Psoas muscle (tissue), 8 donors: ENCODE results near the gene RASGRP3. TPM values are rescaled to one million over a fixed set of nuclear protein-coding genes. Genes with fewer than 3 reads are reported as not detected.

Experiments
- ATAC-seq, 4 donors: fragments of 200-7000 bp; cut with Tn5 transposase; one replicate each; pipeline ENCODE4 v1.9.1; 2020; ENCODE audit warnings: moderate library complexity in 3 of 4, mild to moderate bottlenecking in 2 of 4
- DNase-seq, 2 donors: peaks; one replicate each; pipeline ENCODE4 v3.0.0-alpha.2; 2020
- H3K27ac ChIP-seq: fragments of 200-600 bp; one replicate; pipeline ENCODE4 v1.8.0; 2022
- H3K27me3 ChIP-seq, 3 donors: fragments of 200-600 bp in 1 of 3; one replicate each; pipeline versions ENCODE4 v1.6.1 to v1.8.0; 2013 to 2022; ENCODE audit warnings: low read length in 2 of 3, mild to moderate bottlenecking in 2 of 3, moderate library complexity in 1 of 3; ENCODE audit not compliant: insufficient read depth in 3 of 3
- H3K36me3 ChIP-seq, 2 donors: fragments of 200-600 bp in 1 of 2; one replicate each; pipeline versions ENCODE4 v1.6.1 to v1.8.0; 2013 to 2022; ENCODE audit warnings: low read depth in 1 of 2, mild to moderate bottlenecking in 1 of 2, moderate library complexity in 1 of 2; ENCODE audit not compliant: insufficient read depth in 1 of 2
- H3K4me1 ChIP-seq: fragments of 200-600 bp; one replicate; pipeline ENCODE4 v1.8.0; 2022
- H3K4me3 ChIP-seq: fragments of 200-600 bp; one replicate; pipeline ENCODE4 v1.8.0; 2022; ENCODE audit warnings: mild to moderate bottlenecking
- H3K9me3 ChIP-seq: fragments of 200-600 bp; one replicate; pipeline ENCODE4 v1.8.0; 2022
- WGBS, 3 donors: extraction: QIAGEN DNeasy Blood & Tissue Kit; methylation state at CpG; one replicate each; pipeline versions ENCODE4 v1.1.6 to v1.1.7; 2013; 5-methylcytosine and 5-hydroxymethylcytosine counted together
- intact Hi-C, 2 donors: fragments of 100-400 bp; cut with DNase I; formaldehyde crosslinking; loops; one replicate each; pipeline versions ENCODE4 v1.11.0 to v1.14.2; 2022
- polyA plus RNA-seq, 3 donors: library from polyadenylated mRNA; stranded (reverse); fragments of 200-250 nt; gene quantifications; one replicate each; pipeline ENCODE4 v1.2.3, GENCODE V29; 2013
- total RNA-seq, 4 donors: library from RNA; stranded (reverse); fragmentation: NEBNext Ultra II Directional in 2 of 4; extraction: Animal tissue kit (Norgen Biotek cat#: 25700) in 2 of 4; gene quantifications; one replicate each; pipeline versions ENCODE4 v1.2.1 to v1.2.4, GENCODE V29; 2021 to 2023
- TF ChIP-seq, protein P1 (sequence below): fragments of 200-600 bp; IDR thresholded peaks from one replicate; pipeline ENCODE4 v1.8.0; 2022; ENCODE audit warnings: antibody characterized with exemption
- donor health status: healthy with polysubstance abuse.
- donor health status: DM: no; HTN: no; CAD: no; lungs with moderate emphysema.
- donor health status: Bipolar disorder and iron deficiency.
- donor health status: healthy.
- donor health status: DM: yes; HTN: yes; CAD: no.
- donor health status: DM: no; HTN: no; CAD: no.
- donor health status: DM: no; HTN: no; CAD: no.
- donor health status: DM: yes; HTN: yes; CAD: no.

The RASGRP3 gene
- total and polyA plus RNA-seq, 7 donors, result 3.4 to 24.9 (median 13.0) TPM

DNA sequence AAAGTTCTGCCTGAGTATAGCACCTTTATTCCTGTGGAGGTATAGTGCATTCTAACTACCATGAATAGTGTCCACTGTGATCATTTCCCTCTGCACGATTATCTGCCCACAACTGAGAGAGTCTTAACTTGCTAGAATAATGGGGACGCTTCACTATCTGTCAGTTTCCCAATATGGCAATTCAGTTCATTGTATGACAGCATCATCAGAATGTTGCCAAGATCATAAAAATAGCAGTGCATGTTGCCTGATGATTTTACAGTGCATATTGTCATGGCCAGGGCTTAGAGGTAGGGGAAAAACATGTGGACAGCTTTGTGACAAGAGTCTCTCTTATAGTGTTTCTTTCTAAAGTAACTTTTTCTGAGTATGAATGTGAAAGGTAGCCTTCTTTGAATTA, 6.1 kb downstream of the RASGRP3 start:
- intact Hi-C loops, result loop anchor here in 1 of 2 donors (5.0 kb wide), 1 partner anchor 50 kb away; no protein-coding TSS in a partner anchor
- H3K9me3 ChIP-seq, result peaks cover 8% of the 10 kb centered on the region
- no peak for DNase-seq
- TF ChIP-seq, protein P1, sequence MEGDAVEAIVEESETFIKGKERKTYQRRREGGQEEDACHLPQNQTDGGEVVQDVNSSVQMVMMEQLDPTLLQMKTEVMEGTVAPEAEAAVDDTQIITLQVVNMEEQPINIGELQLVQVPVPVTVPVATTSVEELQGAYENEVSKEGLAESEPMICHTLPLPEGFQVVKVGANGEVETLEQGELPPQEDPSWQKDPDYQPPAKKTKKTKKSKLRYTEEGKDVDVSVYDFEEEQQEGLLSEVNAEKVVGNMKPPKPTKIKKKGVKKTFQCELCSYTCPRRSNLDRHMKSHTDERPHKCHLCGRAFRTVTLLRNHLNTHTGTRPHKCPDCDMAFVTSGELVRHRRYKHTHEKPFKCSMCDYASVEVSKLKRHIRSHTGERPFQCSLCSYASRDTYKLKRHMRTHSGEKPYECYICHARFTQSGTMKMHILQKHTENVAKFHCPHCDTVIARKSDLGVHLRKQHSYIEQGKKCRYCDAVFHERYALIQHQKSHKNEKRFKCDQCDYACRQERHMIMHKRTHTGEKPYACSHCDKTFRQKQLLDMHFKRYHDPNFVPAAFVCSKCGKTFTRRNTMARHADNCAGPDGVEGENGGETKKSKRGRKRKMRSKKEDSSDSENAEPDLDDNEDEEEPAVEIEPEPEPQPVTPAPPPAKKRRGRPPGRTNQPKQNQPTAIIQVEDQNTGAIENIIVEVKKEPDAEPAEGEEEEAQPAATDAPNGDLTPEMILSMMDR, result no peak
- H3K36me3 ChIP-seq, result no peaks in the 10 kb centered on the region
- peak overlapping the region; percentile 96 for H3K27ac ChIP-seq
- no peaks in the 10 kb centered on the region for H3K27me3 ChIP-seq
- H3K4me1 ChIP-seq, result peaks cover 63% of the 10 kb centered on the region
- ATAC-seq, result peak; percentile 72 to 85 (median 82)
- WGBS, 3 donors, result 9 to 17% (median 17%) methylated on average over 2 of the region's 2 CpGs
- peak overlapping the region; percentile 28 for H3K4me3 ChIP-seq

- H3K4me1 ChIP-seq, result peaks cover 60% of the 10 kb centered on the region
- DNase-seq (no peak), ATAC-seq (no peak)
- 13 to 25% (median 14%) methylated on average over 2 of the region's 2 CpGs for WGBS, 3 donors
- H3K27me3 ChIP-seq, result no peaks in the 10 kb centered on the region
- H3K9me3 ChIP-seq, result peaks cover 8% of the 10 kb centered on the region
- no peaks in the 10 kb centered on the region for H3K36me3 ChIP-seq
- intact Hi-C loops, result loop anchor here in 1 of 2 donors (5.0 kb wide), 1 partner anchor 48 kb away; no protein-coding TSS in a partner anchor
- H3K4me3 ChIP-seq, result no peak overlapping the region
- H3K27ac ChIP-seq, result peak overlapping the region; percentile 96
- TF ChIP-seq, protein P1, result no peak
These were observed 7.7 kb downstream of the RASGRP3 start for GRCh38 chr2:33484042-33484621.

- TF ChIP-seq, protein P1, result no peak
- H3K36me3 ChIP-seq, result no peaks in the 10 kb centered on the region
- no peak for DNase-seq
- H3K4me1 ChIP-seq, result peaks cover 61% of the 10 kb centered on the region
- no peaks in the 10 kb centered on the region for H3K27me3 ChIP-seq
- peaks cover 8% of the 10 kb centered on the region for H3K9me3 ChIP-seq
- peak overlapping the region; percentile 96 for H3K27ac ChIP-seq
- WGBS, 3 donors, result 95 to 98% (median 97%) methylated on average over 2 of the region's 2 CpGs
- no peak overlapping the region for H3K4me3 ChIP-seq
- intact Hi-C loops, result loop anchor here in 1 of 2 donors (5.0 kb wide), 1 partner anchor 47 kb away; no protein-coding TSS in a partner anchor
- ATAC-seq, result no peak
These were observed 8.6 kb downstream of the RASGRP3 start for GRCh38 chr2:33485051-33485450.

GRCh38 chr2:33486544-33486943, 10.1 kb downstream of the RASGRP3 start:
- no peak overlapping the region for H3K27ac ChIP-seq
- 87 to 94% (median 89%) methylated on average over 3 of the region's 3 CpGs for WGBS, 3 donors
- no peaks in the 10 kb centered on the region for H3K36me3 ChIP-seq
- intact Hi-C loops, result loop anchor here in 1 of 2 donors (5.0 kb wide), 1 partner anchor 46 kb away; no protein-coding TSS in a partner anchor
- H3K4me3 ChIP-seq, result no peak overlapping the region
- ATAC-seq (no peak), DNase-seq (no peak)
- peaks cover 64% of the 10 kb centered on the region for H3K4me1 ChIP-seq
- no peaks in the 10 kb centered on the region for H3K27me3 ChIP-seq
- TF ChIP-seq, protein P1, result no peak
- H3K9me3 ChIP-seq, result peaks cover 8% of the 10 kb centered on the region
